ENCODE results near the gene DENND6B.

DNA sequence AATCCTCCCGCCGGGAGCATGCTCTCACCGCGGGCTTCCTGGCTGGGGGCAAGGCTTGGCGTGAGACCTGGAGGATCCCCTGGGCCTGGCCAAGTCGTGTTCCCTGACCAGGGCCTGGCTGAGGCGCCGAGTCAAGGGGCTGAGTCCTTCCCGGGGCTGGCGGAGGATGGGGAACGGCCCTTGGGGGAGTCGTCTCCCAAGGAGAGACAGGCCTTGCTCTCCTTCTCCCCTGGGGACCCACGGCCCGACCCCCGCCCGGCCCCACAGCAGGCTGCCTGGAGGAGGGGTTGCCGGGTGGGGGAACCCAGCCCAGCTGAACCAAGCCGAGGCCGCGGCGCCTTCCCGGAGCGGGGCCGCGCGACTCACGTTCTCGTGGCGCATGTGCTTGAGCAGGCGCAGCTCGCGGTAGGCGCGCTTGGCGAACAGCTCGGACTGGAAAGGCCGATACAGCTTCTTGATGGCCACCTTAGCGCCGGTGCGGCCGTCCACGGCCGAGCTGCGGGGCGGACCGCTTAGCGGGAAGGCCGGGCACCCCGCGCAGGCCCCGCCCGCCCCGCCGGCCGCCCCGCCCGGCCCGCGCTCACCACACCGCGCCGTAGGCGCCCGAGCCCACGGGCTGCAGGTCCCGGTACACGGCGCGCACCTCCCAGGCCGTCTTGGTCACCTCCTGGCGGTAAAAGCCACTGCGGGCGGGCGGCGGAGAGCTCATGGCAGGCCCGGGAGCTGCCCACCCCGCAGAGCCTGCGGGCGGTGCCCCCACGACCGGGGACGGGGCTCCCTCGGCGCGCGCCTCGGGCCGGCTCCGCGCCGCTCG is 65.8 kb downstream of the DENND6B start:
- TF ChIP-seq, protein P1, sequence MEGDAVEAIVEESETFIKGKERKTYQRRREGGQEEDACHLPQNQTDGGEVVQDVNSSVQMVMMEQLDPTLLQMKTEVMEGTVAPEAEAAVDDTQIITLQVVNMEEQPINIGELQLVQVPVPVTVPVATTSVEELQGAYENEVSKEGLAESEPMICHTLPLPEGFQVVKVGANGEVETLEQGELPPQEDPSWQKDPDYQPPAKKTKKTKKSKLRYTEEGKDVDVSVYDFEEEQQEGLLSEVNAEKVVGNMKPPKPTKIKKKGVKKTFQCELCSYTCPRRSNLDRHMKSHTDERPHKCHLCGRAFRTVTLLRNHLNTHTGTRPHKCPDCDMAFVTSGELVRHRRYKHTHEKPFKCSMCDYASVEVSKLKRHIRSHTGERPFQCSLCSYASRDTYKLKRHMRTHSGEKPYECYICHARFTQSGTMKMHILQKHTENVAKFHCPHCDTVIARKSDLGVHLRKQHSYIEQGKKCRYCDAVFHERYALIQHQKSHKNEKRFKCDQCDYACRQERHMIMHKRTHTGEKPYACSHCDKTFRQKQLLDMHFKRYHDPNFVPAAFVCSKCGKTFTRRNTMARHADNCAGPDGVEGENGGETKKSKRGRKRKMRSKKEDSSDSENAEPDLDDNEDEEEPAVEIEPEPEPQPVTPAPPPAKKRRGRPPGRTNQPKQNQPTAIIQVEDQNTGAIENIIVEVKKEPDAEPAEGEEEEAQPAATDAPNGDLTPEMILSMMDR (IDR thresholded peaks at IDR 0.05; ENCODE audit: low read depth, low read length) = no peak
- TF ChIP-seq POLR2A (IDR thresholded peaks at IDR 0.05; ENCODE audit: extremely low read depth, insufficient read length) = no peak
